ENCODE measurements around the gene CILP2.
A peak's percentile ranks its signal among the peaks of the same experiment; 100 is the strongest.

CILP2 gene

DNA sequence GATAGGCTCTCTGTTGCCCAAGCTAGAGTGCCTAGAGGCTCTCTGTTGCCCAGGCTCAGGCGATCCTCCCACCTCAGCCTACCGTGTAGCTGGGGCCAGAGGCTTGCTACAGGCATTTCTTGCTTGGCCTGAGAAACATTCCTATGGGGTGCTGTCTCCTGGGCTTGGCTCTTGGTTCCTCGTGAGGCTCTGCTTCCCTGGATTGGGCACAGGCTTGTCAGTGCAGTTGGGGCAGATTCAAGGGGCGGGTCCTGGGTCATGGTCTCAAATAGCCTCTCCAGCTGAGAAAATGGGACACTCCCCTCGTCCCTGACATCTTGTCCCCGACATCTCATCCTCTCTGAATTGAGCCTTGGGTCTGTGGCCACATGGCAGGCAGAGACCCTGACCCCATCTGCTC lies 27.6 kb upstream of the CILP2 start:
- in situ Hi-C loops (cut with HindIII; ENCODE audit: low pct_unique_long_range_greater_than_20kb, low sequenced_read_pairs), result no loop called here
- DNase-seq (ENCODE audit: low read depth in 1 of 2, low spot score in 1 of 2), result peak in 1 of 2 experiments; percentile 65
- no peak for TF ChIP-seq JUND (IDR thresholded peaks at IDR 0.05; ENCODE audit: low read depth)

- no peak for TF ChIP-seq JUND (IDR thresholded peaks at IDR 0.05; ENCODE audit: low read depth)
- in situ Hi-C loops (cut with HindIII; ENCODE audit: low pct_unique_long_range_greater_than_20kb, low sequenced_read_pairs), result no loop called here
- no peak for DNase-seq (ENCODE audit: low read depth in 1 of 2, low spot score in 1 of 2)
Observed at GRCh38 chr19:19513682-19514081, 24.4 kb upstream of the CILP2 start.

- no peak for TF ChIP-seq JUND (IDR thresholded peaks at IDR 0.05; ENCODE audit: low read depth)
- in situ Hi-C loops (cut with HindIII; ENCODE audit: low pct_unique_long_range_greater_than_20kb, low sequenced_read_pairs), result no loop called here
- no peak for DNase-seq (ENCODE audit: low read depth in 1 of 2, low spot score in 1 of 2)
Observed at GRCh38 chr19:19514215-19514657, 23.8 kb upstream of the CILP2 start.

GRCh38 chr19:19514881-19515641 lies 23.0 kb upstream of the CILP2 start, which contains the start of gene TSSK6:
TSS of gene TSSK6 (minus strand) at chr19:19515548. CDS start at chr19:19515427, 121 bp downstream.
- no peak for DNase-seq (ENCODE audit: low read depth in 1 of 2, low spot score in 1 of 2)
- in situ Hi-C loops (cut with HindIII; ENCODE audit: low pct_unique_long_range_greater_than_20kb, low sequenced_read_pairs), result no loop called here
- TF ChIP-seq JUND (IDR thresholded peaks at IDR 0.05; ENCODE audit: low read depth), result no peak

DNA sequence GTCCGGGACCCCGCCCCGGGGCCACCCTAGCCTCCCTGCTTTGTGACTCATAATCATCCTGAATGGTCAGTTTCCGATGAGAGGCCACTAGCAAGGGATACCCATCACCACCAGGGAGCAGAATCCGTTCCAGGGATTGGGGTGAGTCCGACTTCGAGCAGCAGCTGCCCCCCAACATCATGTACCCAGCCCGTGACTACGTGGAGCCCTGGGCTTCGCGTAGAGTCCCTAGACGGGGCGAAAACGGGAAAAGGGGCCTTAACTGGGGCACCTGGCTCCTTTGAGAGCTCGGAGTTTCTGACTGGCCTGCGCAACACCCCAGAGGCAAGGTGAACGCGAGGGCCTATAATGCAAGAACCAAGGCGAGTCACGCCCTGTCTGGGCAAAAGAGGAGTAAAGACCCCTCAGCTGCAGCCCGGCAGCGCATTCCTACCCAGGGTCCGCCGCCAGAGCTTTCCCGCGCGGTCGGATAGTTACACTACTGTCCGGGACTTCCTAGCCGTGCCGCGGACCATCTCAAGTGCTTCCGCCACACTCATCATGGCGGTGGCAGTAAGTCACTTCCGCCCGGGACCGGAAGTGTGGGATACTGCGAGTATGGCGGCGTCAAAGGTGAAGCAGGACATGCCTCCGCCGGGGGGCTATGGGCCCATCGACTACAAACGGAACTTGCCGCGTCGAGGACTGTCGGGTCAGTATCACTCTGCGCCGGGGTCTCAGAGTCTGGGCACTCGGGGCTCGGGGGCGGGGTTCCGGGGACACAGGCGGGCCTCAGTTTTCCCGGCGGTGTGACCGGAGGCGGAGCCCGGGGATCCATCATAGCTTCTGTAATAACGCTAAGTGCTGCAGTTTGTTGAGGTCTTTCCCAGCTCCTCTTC lies 22.2 kb upstream of the CILP2 start, which contains the start of gene NDUFA13:
Gene NDUFA13, plus strand, starts transcription at position 584 of the 878 bp plus-strand sequence. Its CDS starts 14 bp downstream, at position 598.
- DNase-seq (ENCODE audit: low read depth in 1 of 2, low spot score in 1 of 2), result peak; percentile 76 to 93
- in situ Hi-C loops (cut with HindIII; ENCODE audit: low pct_unique_long_range_greater_than_20kb, low sequenced_read_pairs), result no loop called here
- no peak for TF ChIP-seq JUND (IDR thresholded peaks at IDR 0.05; ENCODE audit: low read depth)

GRCh38 chr19:19517235-19517619 lies 20.8 kb upstream of the CILP2 start:
- no peak for DNase-seq (ENCODE audit: low read depth in 1 of 2, low spot score in 1 of 2)
- TF ChIP-seq JUND (IDR thresholded peaks at IDR 0.05; ENCODE audit: low read depth), result no peak
- in situ Hi-C loops (cut with HindIII; ENCODE audit: low pct_unique_long_range_greater_than_20kb, low sequenced_read_pairs), result no loop called here

DNA sequence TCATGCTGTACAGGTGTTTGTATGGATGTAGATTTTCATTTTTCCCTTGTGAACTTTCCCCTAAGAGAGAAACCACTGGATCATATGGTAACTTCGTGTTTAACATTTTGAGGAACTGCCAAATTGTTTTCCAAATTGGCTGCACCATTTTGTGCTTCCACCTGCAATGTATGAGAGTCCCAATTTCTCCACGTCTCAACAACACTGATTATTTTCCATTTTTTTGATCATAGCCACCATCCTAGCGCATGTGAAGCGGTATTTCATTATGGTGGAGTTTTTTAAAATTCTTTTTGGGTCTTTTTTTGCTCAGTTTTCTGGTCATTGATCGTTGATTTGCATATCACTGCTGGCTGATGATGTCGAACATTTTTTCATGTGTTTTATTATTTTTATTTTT lies 17.1 kb upstream of the CILP2 start:
- DNase-seq (ENCODE audit: low read depth in 1 of 2, low spot score in 1 of 2), result no peak
- in situ Hi-C loops (cut with HindIII; ENCODE audit: low pct_unique_long_range_greater_than_20kb, low sequenced_read_pairs), result no loop called here
- no peak for TF ChIP-seq JUND (IDR thresholded peaks at IDR 0.05; ENCODE audit: low read depth)

DNA sequence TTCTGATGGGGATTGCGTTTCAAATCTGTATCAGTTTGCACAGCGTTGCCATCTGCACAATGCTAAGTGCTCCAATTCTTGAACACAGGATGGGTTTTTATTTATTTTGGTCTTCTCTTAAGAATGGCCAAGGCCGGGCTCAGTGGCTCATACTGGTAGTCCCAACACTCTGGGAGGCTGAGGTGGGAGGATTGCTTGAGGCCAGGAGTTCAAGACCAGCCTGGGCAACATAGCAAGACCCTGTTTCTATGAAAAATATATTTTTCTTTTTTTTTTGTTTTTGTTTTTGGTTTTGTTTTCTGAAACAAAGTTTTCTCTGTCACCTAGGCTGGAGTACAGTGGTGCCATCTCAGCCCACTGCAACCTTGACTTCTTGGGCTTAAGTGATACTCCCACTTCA lies 14.9 kb upstream of the CILP2 start:
- in situ Hi-C loops (cut with HindIII; ENCODE audit: low pct_unique_long_range_greater_than_20kb, low sequenced_read_pairs), result no loop called here
- TF ChIP-seq JUND (IDR thresholded peaks at IDR 0.05; ENCODE audit: low read depth), result no peak

GRCh38 chr19:19524053-19524452 lies 14.0 kb upstream of the CILP2 start:
- TF ChIP-seq JUND (IDR thresholded peaks at IDR 0.05; ENCODE audit: low read depth), result no peak
- in situ Hi-C loops (cut with HindIII; ENCODE audit: low pct_unique_long_range_greater_than_20kb, low sequenced_read_pairs), result no loop called here
- DNase-seq (ENCODE audit: low read depth in 1 of 2, low spot score in 1 of 2), result no peak

More for the DNA sequence above, 14.9 kb upstream of the CILP2 start:
- no peak for DNase-seq (ENCODE audit: low read depth in 1 of 2, low spot score in 1 of 2)

DNA sequence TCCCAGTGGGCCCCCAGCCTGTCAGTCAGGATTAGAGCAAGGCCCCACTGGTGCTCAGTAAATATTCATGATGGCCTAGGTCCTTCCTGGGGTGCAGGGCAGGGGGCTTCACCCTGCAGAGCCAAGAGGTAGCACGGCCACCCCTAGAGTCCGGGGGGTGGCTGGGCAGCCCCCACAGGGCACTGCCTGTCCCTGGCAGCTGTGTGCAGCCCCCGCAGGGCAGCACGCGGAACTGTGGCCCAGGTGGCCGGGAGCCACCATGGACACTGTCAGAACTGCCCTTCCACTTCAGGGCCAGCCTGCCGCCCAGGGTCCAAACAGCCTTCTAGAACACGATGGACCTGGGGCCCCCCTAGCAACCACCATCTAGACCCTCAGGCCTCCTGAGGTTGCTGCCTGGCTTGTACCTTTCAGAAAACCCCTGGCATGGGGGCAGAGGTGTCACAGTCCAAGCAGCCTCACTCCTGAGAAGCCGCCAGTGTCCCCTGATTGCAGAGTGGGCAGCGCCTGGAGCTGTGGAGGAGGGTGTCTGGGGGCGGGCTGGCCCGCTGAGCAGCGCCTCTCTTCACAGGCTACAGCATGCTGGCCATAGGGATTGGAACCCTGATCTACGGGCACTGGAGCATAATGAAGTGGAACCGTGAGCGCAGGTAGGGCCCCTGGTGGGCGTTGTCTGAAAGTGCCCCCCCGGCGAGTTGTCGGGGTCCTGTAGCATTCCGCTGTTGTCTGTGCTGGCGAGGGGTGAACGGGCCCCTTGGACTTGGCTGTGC lies 12.3 kb upstream of the CILP2 start:
- no peak for DNase-seq (ENCODE audit: low read depth in 1 of 2, low spot score in 1 of 2)
- TF ChIP-seq JUND (IDR thresholded peaks at IDR 0.05; ENCODE audit: low read depth), result no peak
- in situ Hi-C loops (cut with HindIII; ENCODE audit: low pct_unique_long_range_greater_than_20kb, low sequenced_read_pairs), result no loop called here

GRCh38 chr19:19526581-19527370 lies 11.3 kb upstream of the CILP2 start:
- no peak for DNase-seq (ENCODE audit: low read depth in 1 of 2, low spot score in 1 of 2)
- in situ Hi-C loops (cut with HindIII; ENCODE audit: low pct_unique_long_range_greater_than_20kb, low sequenced_read_pairs), result no loop called here
- TF ChIP-seq JUND (IDR thresholded peaks at IDR 0.05; ENCODE audit: low read depth), result no peak

DNA sequence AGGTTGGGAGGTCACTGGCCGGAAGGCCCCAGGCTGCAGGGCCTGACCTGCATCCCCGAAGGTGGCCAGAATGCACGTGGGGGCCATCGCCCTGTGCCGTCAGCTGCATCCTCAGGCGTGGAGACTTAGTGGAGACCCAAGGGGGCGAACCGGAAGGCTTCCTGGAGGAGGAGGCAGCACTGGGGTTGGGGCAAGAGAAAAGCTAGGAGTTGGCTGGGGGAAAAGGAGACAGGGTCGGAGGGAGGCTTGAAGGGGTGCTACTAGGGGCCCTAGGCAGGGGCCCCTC lies 10.8 kb upstream of the CILP2 start:
- no peak for TF ChIP-seq JUND (IDR thresholded peaks at IDR 0.05; ENCODE audit: low read depth)
- in situ Hi-C loops (cut with HindIII; ENCODE audit: low pct_unique_long_range_greater_than_20kb, low sequenced_read_pairs), result no loop called here

More for the DNA sequence above, 10.8 kb upstream of the CILP2 start:
- no peak for DNase-seq (ENCODE audit: low read depth in 1 of 2, low spot score in 1 of 2)

Data from T47D (cell line).